NT2/D1 (cell line): ENCODE data around the gene AFDN.

Experiments
- SUZ12 ChIP-seq: IDR thresholded peaks from 2 replicates; pipeline ENCODE4 v1.6.1; 2011; ENCODE audit not compliant: insufficient read length, insufficient read depth; ENCODE audit errors: extremely low read depth
- YY1 ChIP-seq: IDR thresholded peaks from 2 replicates; pipeline ENCODE4 v1.6.1; 2011; ENCODE audit not compliant: insufficient read length, insufficient read depth
- ZNF274 ChIP-seq: IDR thresholded peaks from 2 replicates; pipeline ENCODE4 v1.6.1; 2011; ENCODE audit warnings: mild to moderate bottlenecking, low read depth, low read length

DNA sequence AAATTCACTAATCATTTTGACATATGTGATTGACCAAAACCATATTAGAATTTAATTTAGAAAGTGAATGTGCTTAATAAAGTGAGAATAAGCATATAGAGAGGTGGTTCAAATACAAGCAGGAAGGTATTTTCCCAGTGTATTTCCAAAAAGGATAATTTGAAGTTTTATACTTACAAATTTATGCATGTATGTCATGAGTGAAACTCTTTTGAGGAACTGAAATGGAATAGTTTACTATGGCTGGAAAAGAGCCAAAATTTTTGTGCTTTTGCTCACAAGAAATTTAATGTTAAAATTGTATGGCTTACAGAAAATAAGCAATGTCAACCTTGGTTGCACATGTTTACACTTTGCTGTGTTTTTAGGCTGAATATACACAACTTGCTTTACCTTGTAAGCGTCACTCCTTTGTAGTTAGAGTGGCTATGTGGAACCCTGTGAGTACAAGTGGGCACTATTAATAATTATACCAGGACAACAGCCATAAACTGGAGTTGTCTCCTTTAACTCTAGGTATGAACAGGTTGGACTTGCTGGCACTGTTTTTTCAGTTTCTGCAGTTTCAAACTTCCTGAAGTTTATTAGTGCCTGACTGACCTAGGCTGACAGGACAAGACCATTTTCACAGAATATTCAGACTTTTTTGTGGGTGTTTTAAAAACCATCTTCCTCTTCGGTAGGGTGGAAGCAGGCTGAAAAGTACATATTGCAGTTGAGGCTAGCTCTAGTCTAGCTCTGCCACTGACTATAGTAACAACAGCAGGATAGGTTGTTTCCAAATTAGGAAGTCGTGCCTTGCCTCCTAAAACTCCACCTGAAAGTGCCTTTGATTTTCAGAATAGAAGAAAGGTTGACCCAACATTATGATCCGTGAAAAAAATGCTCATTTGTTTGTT, 6.0 kb downstream of the AFDN start:
- no peak for TF ChIP-seq ZNF274
- no peak for TF ChIP-seq SUZ12
- TF ChIP-seq YY1 = no peak
